Loucy (cell line): ENCODE results near the gene TAC4.

Experiments used
- H2AFZ ChIP-seq: fragments of 200-600 bp; sonication (generic); 2 replicates; pipeline ENCODE4 v1.6.0; 2016; ENCODE audit warnings: antibody characterized with exemption, mild to moderate bottlenecking, low read length, moderate library complexity
- H3F3A ChIP-seq: fragments of 200-600 bp; 2 replicates; pipeline ENCODE4 v1.6.0; 2016; ENCODE audit warnings: antibody characterized with exemption, low read depth, mild to moderate bottlenecking
- H3K27me3 ChIP-seq: fragments of 200-600 bp; sonication (generic); 2 replicates; pipeline ENCODE4 v1.6.1; 2014; ENCODE audit warnings: low read length, mild to moderate bottlenecking; ENCODE audit not compliant: insufficient read depth, poor library complexity, severe bottlenecking
- H3K36me3 ChIP-seq: fragments of 200-600 bp; sonication (generic); 2 replicates; pipeline ENCODE4 v1.6.1; 2016; ENCODE audit warnings: low read length; ENCODE audit not compliant: insufficient read depth
- H3K4me1 ChIP-seq: fragments of 200-600 bp; sonication (generic); 2 replicates; pipeline ENCODE4 v1.5.1; 2014; ENCODE audit warnings: low read length, mild to moderate bottlenecking; ENCODE audit not compliant: insufficient read depth, poor library complexity, severe bottlenecking
- H3K4me2 ChIP-seq: fragments of 200-600 bp; sonication (generic); 2 replicates; pipeline ENCODE4 v1.6.0; 2014; ENCODE audit warnings: antibody characterized with exemption, low read length, low read depth, mild to moderate bottlenecking; ENCODE audit not compliant: poor library complexity, severe bottlenecking
- H3K4me3 ChIP-seq: fragments of 200-600 bp; sonication (generic); 2 replicates; pipeline ENCODE4 v1.5.1; 2014; ENCODE audit warnings: low read length, mild to moderate bottlenecking, mixed read lengths; ENCODE audit not compliant: poor library complexity, severe bottlenecking
- H3K79me2 ChIP-seq: fragments of 200-600 bp; sonication (generic); 2 replicates; pipeline ENCODE4 v1.6.1; 2014; ENCODE audit warnings: low read length; ENCODE audit not compliant: insufficient read depth
- H3K9ac ChIP-seq: fragments of 200-600 bp; sonication (generic); 2 replicates; pipeline ENCODE4 v1.6.0; 2014; ENCODE audit warnings: mild to moderate bottlenecking, low read depth, low read length, moderate library complexity; ENCODE audit not compliant: poor library complexity, severe bottlenecking
- H3K9me2 ChIP-seq: fragments of 200-600 bp; sonication (generic); replicated peaks from 2 replicates; pipeline ENCODE4 v1.6.1; 2016; ENCODE audit warnings: low read depth, low read length, mixed read lengths
- H3K9me3 ChIP-seq: fragments of 200-600 bp; sonication (generic); 2 replicates; pipeline ENCODE4 v1.6.1; 2014; ENCODE audit warnings: mild to moderate bottlenecking, antibody characterized with exemption, low read length, low read depth; ENCODE audit not compliant: insufficient read depth
- H4K20me1 ChIP-seq: fragments of 200-600 bp; sonication (generic); 2 replicates; pipeline ENCODE4 v1.6.0; 2014; ENCODE audit warnings: antibody characterized with exemption, low read length, mild to moderate bottlenecking; ENCODE audit not compliant: insufficient read depth, poor library complexity, severe bottlenecking
- CTCF ChIP-seq: fragments of 200-600 bp; sonication (generic); conservative IDR thresholded peaks from 2 replicates; pipeline ENCODE4 v1.5.1; 2014; ENCODE audit warnings: mild to moderate bottlenecking, antibody characterized with exemption, low read length
- EZH2phosphoT487 ChIP-seq: fragments of 200-600 bp; IDR thresholded peaks from 2 replicates; pipeline ENCODE4 v1.6.1; 2018; ENCODE audit warnings: antibody characterized with exemption, mild to moderate bottlenecking, moderate library complexity, borderline replicate concordance

The TAC4 gene

GRCh38 chr17:49814781-49815529 lies 32.9 kb downstream of the TAC4 start:
- no peak for TF ChIP-seq CTCF
- TF ChIP-seq EZH2phosphoT487, result no peak
- no peaks in the 10 kb centered on the region for H3K9me2 ChIP-seq
- no peak overlapping the region for H3K9ac ChIP-seq
- H3F3A ChIP-seq, result peaks cover 14% of the 10 kb centered on the region; the same call in 1 of the 2 replicates
- peaks cover 37% of the 10 kb centered on the region; the same call in 1 of the 2 replicates for H3K79me2 ChIP-seq
- H3K4me2 ChIP-seq, result no peak overlapping the region
- H3K4me1 ChIP-seq, result peaks cover 30% of the 10 kb centered on the region
- H3K4me3 ChIP-seq, result no peak overlapping the region
- no peaks in the 10 kb centered on the region for H3K9me3 ChIP-seq
- no peaks in the 10 kb centered on the region for H3K27me3 ChIP-seq
- peaks cover 84% of the 10 kb centered on the region for H3K36me3 ChIP-seq
- H4K20me1 ChIP-seq, result peaks cover 5% of the 10 kb centered on the region
- H2AFZ ChIP-seq, result no peak overlapping the region

GRCh38 chr17:49809056-49809455 lies 38.8 kb downstream of the TAC4 start:
- no peaks in the 10 kb centered on the region for H3K4me1 ChIP-seq
- H3F3A ChIP-seq, result no peaks in the 10 kb centered on the region
- H3K27me3 ChIP-seq, result no peaks in the 10 kb centered on the region
- peaks cover 91% of the 10 kb centered on the region for H3K36me3 ChIP-seq
- TF ChIP-seq EZH2phosphoT487 (no peak), CTCF (no peak)
- H2AFZ ChIP-seq, result no peak overlapping the region
- no peak overlapping the region for H3K9ac ChIP-seq
- peaks cover 54% of the 10 kb centered on the region for H3K79me2 ChIP-seq
- peaks cover 19% of the 10 kb centered on the region for H4K20me1 ChIP-seq
- H3K4me2 ChIP-seq, result no peak overlapping the region
- no peaks in the 10 kb centered on the region for H3K9me3 ChIP-seq
- H3K9me2 ChIP-seq, result no peaks in the 10 kb centered on the region
- H3K4me3 ChIP-seq, result no peak overlapping the region

GRCh38 chr17:49798738-49799137 lies 49.1 kb downstream of the TAC4 start:
- Histone ChIP-seq H4K20me1 (peaks cover 57% of the 10 kb centered on the region), H3K9me2 (no peaks in the 10 kb centered on the region), H3K4me1 (peaks cover 34% of the 10 kb centered on the region), H3K79me2 (peaks cover 95% of the 10 kb centered on the region), H3K9me3 (no peaks in the 10 kb centered on the region), H2AFZ (no peak overlapping the region), H3K27me3 (no peaks in the 10 kb centered on the region), H3K4me2 (peak overlapping the region; percentile 31), H3K9ac (no peak overlapping the region), H3F3A (no peaks in the 10 kb centered on the region), H3K4me3 (no peak overlapping the region), H3K36me3 (peaks cover 85% of the 10 kb centered on the region)
- TF ChIP-seq EZH2phosphoT487, result no peak
- no peak for TF ChIP-seq CTCF
